Thyroid gland (tissue), 4 donors: ENCODE results near the gene WDR36.

Experiments
- POLR2A ChIP-seq, 2 donors: fragments of 450-650 bp; IDR thresholded peaks; one replicate each; pipeline ENCODE4 v1.6.1; 2017; ENCODE audit warnings: antibody characterized with exemption in 2 of 2, mild to moderate bottlenecking in 2 of 2, moderate library complexity in 1 of 2
- TF ChIP-seq, protein P1 (sequence below), 6 experiments: fragments of 200-600 bp in 3 of 6; fragments of 450-650 bp in 3 of 6; sonication (generic) in 3 of 6; IDR thresholded peaks; one replicate each; pipeline ENCODE4 v1.5.1; 2016 to 2019; ENCODE audit warnings: antibody characterized with exemption in 6 of 6, mild to moderate bottlenecking in 2 of 6, inconsistent platforms in 1 of 6, moderate library complexity in 1 of 6

DNA sequence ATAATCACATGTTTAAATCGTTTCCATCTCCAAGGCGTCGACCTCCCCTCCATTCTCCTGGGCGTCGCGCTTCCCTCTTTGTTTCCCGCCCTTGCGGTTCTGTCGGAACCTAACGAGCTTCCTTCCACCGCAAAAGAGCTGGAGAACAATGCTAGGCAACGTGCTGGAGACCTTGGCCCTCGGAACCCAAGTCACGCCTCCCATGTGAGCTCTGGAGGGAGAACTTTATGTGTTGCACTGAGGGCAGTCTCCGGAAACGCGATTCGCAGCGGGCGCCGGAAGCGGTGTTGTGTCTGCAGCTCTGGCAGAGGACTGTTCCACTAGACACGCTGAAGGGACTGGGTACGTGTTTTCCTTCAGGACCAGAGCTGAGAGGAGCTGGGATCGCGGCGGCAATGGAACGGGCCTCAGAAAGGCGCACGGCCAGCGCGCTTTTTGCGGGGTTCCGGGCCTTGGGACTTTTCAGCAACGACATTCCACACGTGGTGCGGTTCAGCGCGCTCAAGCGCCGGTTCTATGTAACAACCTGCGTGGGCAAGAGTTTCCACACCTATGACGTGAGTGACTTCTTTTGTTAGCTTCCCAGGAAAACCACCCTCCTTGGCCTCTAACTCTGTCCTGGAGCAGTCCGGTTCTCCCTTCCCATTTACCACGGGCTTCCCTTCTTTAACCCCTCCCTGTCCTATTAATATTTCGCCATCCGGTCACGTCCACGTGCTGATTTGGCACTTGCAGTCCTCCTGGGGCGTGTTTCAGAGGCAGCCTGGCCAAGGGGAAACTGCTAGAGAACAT lies at the start of gene WDR36:
- TF ChIP-seq, protein P1, sequence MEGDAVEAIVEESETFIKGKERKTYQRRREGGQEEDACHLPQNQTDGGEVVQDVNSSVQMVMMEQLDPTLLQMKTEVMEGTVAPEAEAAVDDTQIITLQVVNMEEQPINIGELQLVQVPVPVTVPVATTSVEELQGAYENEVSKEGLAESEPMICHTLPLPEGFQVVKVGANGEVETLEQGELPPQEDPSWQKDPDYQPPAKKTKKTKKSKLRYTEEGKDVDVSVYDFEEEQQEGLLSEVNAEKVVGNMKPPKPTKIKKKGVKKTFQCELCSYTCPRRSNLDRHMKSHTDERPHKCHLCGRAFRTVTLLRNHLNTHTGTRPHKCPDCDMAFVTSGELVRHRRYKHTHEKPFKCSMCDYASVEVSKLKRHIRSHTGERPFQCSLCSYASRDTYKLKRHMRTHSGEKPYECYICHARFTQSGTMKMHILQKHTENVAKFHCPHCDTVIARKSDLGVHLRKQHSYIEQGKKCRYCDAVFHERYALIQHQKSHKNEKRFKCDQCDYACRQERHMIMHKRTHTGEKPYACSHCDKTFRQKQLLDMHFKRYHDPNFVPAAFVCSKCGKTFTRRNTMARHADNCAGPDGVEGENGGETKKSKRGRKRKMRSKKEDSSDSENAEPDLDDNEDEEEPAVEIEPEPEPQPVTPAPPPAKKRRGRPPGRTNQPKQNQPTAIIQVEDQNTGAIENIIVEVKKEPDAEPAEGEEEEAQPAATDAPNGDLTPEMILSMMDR (IDR thresholded peaks at IDR 0.05) = no peak
- peak in 1 of 2 donors; percentile 49 for TF ChIP-seq POLR2A (IDR thresholded peaks at IDR 0.05)
